GM12891 (cell line): ENCODE results near the gene IL1RN.

Experiments used
- PAX5 ChIP-seq: IDR thresholded peaks from 2 replicates; pipeline ENCODE4 v1.6.1; 2011; ENCODE audit warnings: low read length, moderate library complexity, mild to moderate bottlenecking; ENCODE audit not compliant: insufficient read depth, severe bottlenecking
- POLR2A ChIP-seq: IDR thresholded peaks from 2 replicates; pipeline ENCODE4 v1.6.1; 2011; ENCODE audit warnings: low read depth, low read length, control low read depth
- POLR2AphosphoS5 ChIP-seq: IDR thresholded peaks from 2 replicates; pipeline ENCODE4 v1.6.1; 2011; ENCODE audit warnings: low read depth, low read length, control low read depth
- POU2F2 ChIP-seq: IDR thresholded peaks from 2 replicates; pipeline ENCODE4 v1.6.1; 2011; ENCODE audit warnings: low read depth, mild to moderate bottlenecking, control low read depth, low read length, moderate library complexity
- TAF1 ChIP-seq: IDR thresholded peaks from 2 replicates; pipeline ENCODE4 v1.6.1; 2011; ENCODE audit warnings: low read depth, low read length, control low read depth

GRCh38 chr2:113123726-113124125 is 3.7 kb upstream of the IL1RN start:
- TF ChIP-seq PAX5: no peak
- no peak for TF ChIP-seq POU2F2
- no peak for TF ChIP-seq POLR2AphosphoS5
- TF ChIP-seq POLR2A: no peak
- TF ChIP-seq TAF1: no peak
